Mucosa of descending colon (tissue), 3 donors: Measurements from ENCODE around the gene POLQ. TPM values are rescaled to one million over a fixed set of nuclear protein-coding genes. Genes with fewer than 3 reads are reported as not detected.
"Not testable (repeated sequence)": the region's sequence is repeated elsewhere in the genome, so short reads cannot be mapped to it uniquely, and the experiment has no call there.

Experiments used
- ATAC-seq: fragments of 200-7000 bp; cut with Tn5 transposase; one replicate; pipeline ENCODE4 v1.9.1; 2020; ENCODE audit warnings: mild to moderate bottlenecking, moderate library complexity
- DNase-seq, 3 donors: peaks; one replicate each; pipeline ENCODE4 v3.0.0-alpha.2; 2020
- H3K36me3 ChIP-seq: fragments of 200-600 bp; one replicate; pipeline ENCODE4 v1.8.0; 2021; ENCODE audit warnings: low read depth, mild to moderate bottlenecking
- H3K4me1 ChIP-seq: fragments of 200-600 bp; one replicate; pipeline ENCODE4 v1.8.0; 2021; ENCODE audit warnings: low read depth, mild to moderate bottlenecking
- H3K4me3 ChIP-seq: fragments of 200-600 bp; one replicate; pipeline ENCODE4 v1.8.0; 2021; ENCODE audit warnings: mild to moderate bottlenecking
- H3K9me3 ChIP-seq: fragments of 200-600 bp; one replicate; pipeline ENCODE4 v1.8.0; 2021; ENCODE audit warnings: mild to moderate bottlenecking
- intact Hi-C, 2 donors: fragments of 100-400 bp; cut with DNase I in 1 of 2; cut with micrococcal nuclease in 1 of 2; formaldehyde crosslinking; loops; one replicate each; pipeline versions ENCODE4 v1.11.0 to v1.11.1; 2022; cut with DNase I, micrococcal nuclease
- long read RNA-seq, 2 donors: library from polyadenylated mRNA; unstranded; transcript quantifications; one replicate each; pipeline ENCODE4 v2.0.0, GENCODE V29; 2019 to 2021
- total RNA-seq, 3 donors: library from RNA; stranded (reverse); fragmentation: NEBNext Ultra II Directional in 2 of 3; extraction: Animal tissue kit (Norgen Biotek cat#: 25700) in 2 of 3; gene quantifications; one replicate each; pipeline versions ENCODE4 v1.2.1 to v1.2.4, GENCODE V29; 2021 to 2023
- TF ChIP-seq, protein P1 (sequence below): fragments of 200-600 bp; IDR thresholded peaks from one replicate; pipeline ENCODE4 v1.8.0; 2022; ENCODE audit warnings: antibody characterized with exemption, mild to moderate bottlenecking
- donor health status: DM: no; HTN: no; CAD: no; lungs with moderate emphysema.
- donor health status: DM: no; HTN: no; CAD: no.
- donor health status: DM: no; HTN: yes; CAD: no.

Gene POLQ
- total RNA-seq = 1 to 10 TPM; 1.9 to 4.8 (median 3.2) TPM
- long read RNA-seq, donor 1 = 0 reads
- long read RNA-seq, donor 2, partial matches to known transcripts = 0 of 1 reads
- long read RNA-seq, donor 2, other reads (novel, unspliced or antisense) = 1 of 1 reads

DNA sequence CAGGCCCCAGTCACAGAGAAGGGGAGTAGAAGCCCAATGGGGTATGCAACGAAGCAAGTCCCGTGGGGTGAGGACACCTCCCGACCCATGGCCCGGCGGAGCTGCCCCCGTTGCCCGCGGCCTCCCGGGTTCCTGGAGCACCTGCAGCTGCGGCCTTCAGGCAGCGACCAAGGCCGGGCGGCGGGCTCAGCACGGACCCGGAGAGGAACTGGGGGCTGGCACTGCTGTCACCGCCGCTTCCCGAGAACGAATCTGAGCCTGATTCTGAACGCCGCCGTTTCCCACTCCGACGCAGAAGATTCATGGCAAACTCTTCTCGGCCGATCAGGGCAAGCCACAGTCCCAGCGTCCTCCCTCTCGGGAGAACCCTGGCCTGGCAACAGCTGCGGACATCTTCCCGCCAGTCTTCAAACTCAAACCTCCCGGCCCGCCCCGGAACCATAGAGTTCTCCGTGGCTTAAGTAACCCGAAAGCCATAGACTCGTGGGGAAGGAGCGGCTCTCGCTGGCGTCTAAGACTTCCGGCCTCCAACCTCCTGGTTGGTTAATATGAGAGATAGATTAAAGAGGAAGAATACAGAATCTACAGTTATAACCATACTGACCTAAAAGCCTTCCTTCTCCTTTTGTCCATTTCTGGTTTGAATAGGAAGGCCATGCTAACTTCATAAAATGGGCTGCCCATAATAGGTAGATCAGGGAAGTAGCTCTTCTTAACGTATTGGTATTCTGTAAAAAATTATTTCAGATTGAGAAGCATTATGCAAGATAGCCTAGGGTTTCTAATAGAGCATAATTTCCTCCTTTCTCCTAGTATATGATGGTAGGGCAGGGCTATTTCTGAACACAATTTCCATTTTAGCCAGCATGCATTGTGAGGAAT, at the start of gene POLQ:
Gene POLQ, minus strand, starts transcription at position 415 of the 882 bp plus-strand sequence. Its CDS starts 111 bp downstream, at position 304.
- peak; percentile 91 to 95 (median 94) for DNase-seq
- no peaks in the 10 kb centered on the region for H3K36me3 ChIP-seq
- peaks cover 19% of the 10 kb centered on the region for H3K4me1 ChIP-seq
- ATAC-seq = peak; percentile 97
- TF ChIP-seq, protein P1, sequence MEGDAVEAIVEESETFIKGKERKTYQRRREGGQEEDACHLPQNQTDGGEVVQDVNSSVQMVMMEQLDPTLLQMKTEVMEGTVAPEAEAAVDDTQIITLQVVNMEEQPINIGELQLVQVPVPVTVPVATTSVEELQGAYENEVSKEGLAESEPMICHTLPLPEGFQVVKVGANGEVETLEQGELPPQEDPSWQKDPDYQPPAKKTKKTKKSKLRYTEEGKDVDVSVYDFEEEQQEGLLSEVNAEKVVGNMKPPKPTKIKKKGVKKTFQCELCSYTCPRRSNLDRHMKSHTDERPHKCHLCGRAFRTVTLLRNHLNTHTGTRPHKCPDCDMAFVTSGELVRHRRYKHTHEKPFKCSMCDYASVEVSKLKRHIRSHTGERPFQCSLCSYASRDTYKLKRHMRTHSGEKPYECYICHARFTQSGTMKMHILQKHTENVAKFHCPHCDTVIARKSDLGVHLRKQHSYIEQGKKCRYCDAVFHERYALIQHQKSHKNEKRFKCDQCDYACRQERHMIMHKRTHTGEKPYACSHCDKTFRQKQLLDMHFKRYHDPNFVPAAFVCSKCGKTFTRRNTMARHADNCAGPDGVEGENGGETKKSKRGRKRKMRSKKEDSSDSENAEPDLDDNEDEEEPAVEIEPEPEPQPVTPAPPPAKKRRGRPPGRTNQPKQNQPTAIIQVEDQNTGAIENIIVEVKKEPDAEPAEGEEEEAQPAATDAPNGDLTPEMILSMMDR = no peak
- no peaks in the 10 kb centered on the region for H3K9me3 ChIP-seq
- peak within 1 kb of the TSS; percentile 31 for H3K4me3 ChIP-seq
- intact Hi-C loops = no loop called here

GRCh38 chr3:121594850-121595249, 49.1 kb upstream of the POLQ start:
- Histone ChIP-seq H3K4me1 (no peaks in the 10 kb centered on the region), H3K36me3 (no peaks in the 10 kb centered on the region), H3K9me3 (no peaks in the 10 kb centered on the region), H3K4me3 (no peak overlapping the region)
- TF ChIP-seq, protein P1 = no peak
- no peak for DNase-seq
- no peak for ATAC-seq
- intact Hi-C loops = no loop called here

DNA sequence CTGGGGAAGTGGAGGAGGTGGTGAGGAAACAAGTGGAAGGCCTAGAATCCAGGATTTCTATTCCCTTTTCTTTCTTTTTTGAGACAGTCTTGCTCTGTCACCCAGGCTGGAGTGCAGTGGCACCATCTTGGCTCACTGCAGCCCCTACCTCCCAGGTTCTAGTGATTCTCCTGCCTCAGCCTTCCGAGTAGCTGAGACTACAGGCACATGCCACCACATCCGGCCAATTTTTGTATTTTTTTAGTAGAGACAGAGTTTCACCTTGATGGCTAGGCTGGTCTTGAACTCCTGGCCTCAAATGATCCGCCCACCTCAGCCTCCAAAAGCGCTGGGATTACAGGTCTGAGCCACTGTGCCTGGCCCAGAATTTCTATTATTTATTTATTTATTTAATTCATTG, 48.0 kb upstream of the POLQ start:
- H3K4me3 ChIP-seq, H3K36me3 ChIP-seq, ATAC-seq, DNase-seq, intact Hi-C loops, H3K9me3 ChIP-seq, H3K4me1 ChIP-seq: not testable (repeated sequence)

- H3K36me3 ChIP-seq = no peaks in the 10 kb centered on the region
- ATAC-seq = peak; percentile 38
- no peaks in the 10 kb centered on the region for H3K4me1 ChIP-seq
- H3K9me3 ChIP-seq = no peaks in the 10 kb centered on the region
- DNase-seq = peak in 1 of 3 donors; percentile 16
- TF ChIP-seq, protein P1 = no peak
- intact Hi-C loops = no loop called here
- H3K4me3 ChIP-seq = no peak within 1 kb of the TSS
These were observed 47.3 kb upstream of the POLQ start, which contains the start of gene FBXO40 for GRCh38 chr3:121592856-121593702. Gene FBXO40 (plus strand): TSS chr3:121593379. CDS start chr3:121620576, 27,197 bp downstream.

DNA sequence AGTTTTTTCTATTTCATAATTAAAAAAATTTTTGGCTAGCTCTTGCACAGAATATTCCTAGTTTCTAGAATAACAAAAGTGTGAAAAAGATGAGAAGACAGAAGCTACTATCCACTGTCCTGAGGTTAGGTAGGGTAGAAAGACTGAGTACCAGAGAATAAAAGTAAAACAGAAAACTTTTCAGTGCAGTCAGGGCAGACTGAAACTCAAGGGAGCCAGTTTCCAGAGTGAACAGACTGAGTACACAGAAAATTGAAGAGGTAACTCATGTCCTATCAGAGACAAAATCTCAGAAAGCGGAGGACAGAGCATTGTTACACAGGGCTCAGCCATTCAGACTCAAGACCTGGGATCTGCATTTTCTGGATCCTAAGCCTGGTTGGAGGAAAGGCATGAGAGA, 38.6 kb upstream of the POLQ start:
- Histone ChIP-seq H3K36me3 (no peaks in the 10 kb centered on the region), H3K4me1 (no peaks in the 10 kb centered on the region), H3K9me3 (no peaks in the 10 kb centered on the region), H3K4me3 (no peak overlapping the region)
- intact Hi-C loops = no loop called here
- no peak for DNase-seq
- ATAC-seq = no peak
- TF ChIP-seq, protein P1 = no peak
